Endothelial cell of umbilical vein (primary cell): Measurements from ENCODE around the gene NUTF2. TPM values are rescaled to one million over a fixed set of nuclear protein-coding genes. Genes with fewer than 3 reads are reported as not detected.

Source experiments
- BruUV-seq: library from RNA; stranded (reverse); fragments of 400-500 nt; replicated peaks from 2 replicates; lab custom pipeline; 2021; lab: Mats Ljungman, UMichigan
- CTCF ChIA-PET: fragments of 300-600, 350-600 bp; sonication (Branson Sonifier 250); formaldehyde crosslinking; loops from one replicate; lab custom pipeline; 2021; ENCODE audit warnings: antibody characterized with exemption, inconsistent platforms; lab: Charles Lee
- POLR2A ChIA-PET: fragments of 300-600, 350-600 bp; sonication (Branson Sonifier 250); formaldehyde crosslinking; loops from one replicate; lab custom pipeline; 2021; ENCODE audit warnings: antibody characterized with exemption, inconsistent platforms; lab: Charles Lee
- DNase-seq: peaks from one replicate; pipeline ENCODE4 v3.0.0-alpha.2; 2011; ENCODE audit warnings: low read depth, low spot score
- FAIRE-seq: peaks from 2 replicates; lab custom pipeline; 2011; peaks lifted over from hg19 to GRCh38; lab: Jason Lieb, UNC
- H2AFZ ChIP-seq: 2 replicates; pipeline ENCODE4 v1.6.0; 2012; ENCODE audit warnings: low read depth, low read length, control low read depth, inconsistent platforms
- H3K27ac ChIP-seq: 2 replicates; pipeline ENCODE4 v1.5.1; 2011; ENCODE audit warnings: low read depth, mild to moderate bottlenecking, control low read depth, low read length, moderate library complexity; ENCODE audit not compliant: insufficient read depth
- H3K27me3 ChIP-seq, 2 experiments: 2 replicates each; pipeline versions ENCODE4 v1.6.0 to v1.6.1; 2011; ENCODE audit warnings: low read length in 2 of 2, mixed read lengths in 1 of 2; ENCODE audit not compliant: control insufficient read depth in 2 of 2, insufficient read depth in 2 of 2
- H3K36me3 ChIP-seq, 2 experiments: 2 replicates in 1 of 2; 3 replicates in 1 of 2; pipeline ENCODE4 v1.5.1; 2011; ENCODE audit warnings: low read length in 2 of 2, mild to moderate bottlenecking in 1 of 2, moderate library complexity in 1 of 2; ENCODE audit not compliant: control insufficient read depth in 2 of 2, insufficient read depth in 2 of 2; ENCODE audit errors: extremely low read depth in 1 of 2
- H3K4me1 ChIP-seq: 3 replicates; pipeline ENCODE4 v1.5.1; 2011; ENCODE audit warnings: mild to moderate bottlenecking, low read length; ENCODE audit not compliant: control insufficient read depth, insufficient read depth; ENCODE audit errors: extremely low read depth
- H3K4me2 ChIP-seq: 2 replicates; pipeline ENCODE4 v1.6.1; 2011; ENCODE audit warnings: low read length, control low read depth, mixed read lengths; ENCODE audit not compliant: insufficient read depth
- H3K4me3 ChIP-seq, 3 experiments: fragments of 200-600 bp in 1 of 3; sonication (generic), shearing (Covaris generic) in 1 of 3; replicated peaks in 1 of 3; 2 replicates each; pipeline ENCODE4 v1.5.1; 2011 to 2016; ENCODE audit warnings: control low read depth in 3 of 3, low read length in 3 of 3, mild to moderate bottlenecking in 2 of 3, inconsistent platforms in 1 of 3, low read depth in 1 of 3, moderate library complexity in 1 of 3; ENCODE audit not compliant: insufficient read depth in 1 of 3
- H3K79me2 ChIP-seq: 2 replicates; pipeline ENCODE4 v1.6.0; 2012; ENCODE audit warnings: low read length, inconsistent platforms; ENCODE audit not compliant: control insufficient read depth, insufficient read depth
- H3K9ac ChIP-seq: replicated peaks from 2 replicates; pipeline ENCODE3; 2011; ENCODE audit warnings: low read length, control low read depth; ENCODE audit not compliant: insufficient read depth; ENCODE audit errors: extremely low read depth
- H3K9me1 ChIP-seq: replicated peaks from 3 replicates; pipeline ENCODE4 v1.6.0; 2011; ENCODE audit warnings: mild to moderate bottlenecking, low read length; ENCODE audit not compliant: control insufficient read depth, insufficient read depth; ENCODE audit errors: extremely low read depth
- H3K9me3 ChIP-seq: replicated peaks from 2 replicates; pipeline ENCODE4 v1.5.1; 2012; ENCODE audit warnings: low read length, inconsistent platforms; ENCODE audit not compliant: control insufficient read depth, insufficient read depth
- H4K20me1 ChIP-seq: replicated peaks from 2 replicates; pipeline ENCODE3; 2011; ENCODE audit warnings: mild to moderate bottlenecking, low read length; ENCODE audit not compliant: control insufficient read depth, insufficient read depth; ENCODE audit errors: extremely low read depth
- CTCF ChIP-seq, 2 donors: IDR thresholded peaks; 1 replicate in 1 of 2; 2 replicates in 1 of 2; pipeline ENCODE4 v1.5.1; 2011; ENCODE audit warnings: low read length in 2 of 2, mild to moderate bottlenecking in 2 of 2, moderate library complexity in 2 of 2, control low read depth in 1 of 2, inconsistent platforms in 1 of 2, low read depth in 1 of 2; ENCODE audit not compliant: insufficient read depth in 1 of 2; ENCODE audit errors: extremely low read depth in 1 of 2
- EZH2 ChIP-seq: IDR thresholded peaks from 2 replicates; pipeline ENCODE4 v1.6.1; 2012; ENCODE audit warnings: borderline replicate concordance, low read depth, mild to moderate bottlenecking, moderate library complexity, low read length, inconsistent platforms; ENCODE audit not compliant: severe bottlenecking
- GATA2 ChIP-seq: IDR thresholded peaks from 2 replicates; pipeline ENCODE4 v1.7.0; 2011; ENCODE audit warnings: low read depth, mild to moderate bottlenecking, moderate library complexity, mixed read lengths, low read length; ENCODE audit not compliant: insufficient read length, insufficient read depth
- JUN ChIP-seq: IDR thresholded peaks from 2 replicates; pipeline ENCODE4 v1.6.1; 2011; ENCODE audit warnings: borderline replicate concordance, low read depth; ENCODE audit not compliant: insufficient read length, insufficient read depth
- MAX ChIP-seq: IDR thresholded peaks from 2 replicates; pipeline ENCODE4 v1.6.1; 2011; ENCODE audit not compliant: insufficient read depth, insufficient read length
- MYC ChIP-seq: IDR thresholded peaks from one replicate; pipeline ENCODE4 v1.6.1; 2011; ENCODE audit warnings: mild to moderate bottlenecking, low read depth, low read length
- POLR2A ChIP-seq: IDR thresholded peaks from 2 replicates; pipeline ENCODE4 v1.6.1; 2012; ENCODE audit warnings: low read depth, mild to moderate bottlenecking, control low read depth, low read length
- POLR2AphosphoS5 ChIP-seq: IDR thresholded peaks from 2 replicates; pipeline ENCODE4 v1.6.1; 2012; ENCODE audit warnings: low read depth, mild to moderate bottlenecking, control low read depth, low read length, moderate library complexity; ENCODE audit not compliant: insufficient read depth
- dilution Hi-C: fragments of 300-500 bp; cut with MboI; formaldehyde crosslinking; loops from one replicate; pipeline ENCODE4 v1.15.0; 2019; ENCODE audit warnings: low sequenced_read_pairs; ENCODE audit not compliant: extremely low pct_ligation_motif_present
- intact Hi-C: fragments of 100-400 bp; cut with micrococcal nuclease; formaldehyde crosslinking; loops from one replicate; pipeline ENCODE4 v1.10.0; 2022
- polyA plus RNA-seq, 4 experiments: library from polyadenylated mRNA; depleted of rRNA in 3 of 4; stranded (reverse) in 3 of 4; unstranded in 1 of 4; fragments of >200 nt; gene quantifications; 2 replicates each; pipeline versions ENCODE4 v1.2.1 to v1.2.3, GENCODE V29; 2011 to 2012; ENCODE audit warnings: missing spikeins in 1 of 4
- total RNA-seq: library from RNA; stranded (reverse); gene quantifications from 2 replicates; pipeline ENCODE4 v1.2.3, GENCODE V29; 2021

Gene NUTF2
- total and polyA plus RNA-seq, 2 donors (not counting 3 experiments of a cell fraction or from before 2014, with no cell fraction given), result 208 to 273 TPM

- H3K9ac ChIP-seq, result no peak overlapping the region
- ChIA-PET POLR2A (no interaction called here), CTCF (interaction anchor here (1.0 kb wide), 1 partner anchor 59 kb away, joined by 3 read pairs; the partner anchor contains the start of gene PSMB10)
- no peaks in the 10 kb centered on the region for H4K20me1 ChIP-seq
- H3K9me1 ChIP-seq, result no peaks in the 10 kb centered on the region
- no TSS peak for BruUV-seq
- H2AFZ ChIP-seq, result no peak overlapping the region
- no peak for FAIRE-seq
- peaks cover 15% of the 10 kb centered on the region for H3K4me1 ChIP-seq
- H3K36me3 ChIP-seq, result peaks cover 16 to 62% of the 10 kb centered on the region in 2 experiments
- H3K27ac ChIP-seq, result no peak overlapping the region
- H3K4me3 ChIP-seq, result no peak overlapping the region
- H3K9me3 ChIP-seq, result no peaks in the 10 kb centered on the region
- dilution Hi-C loops (no loop called here), intact Hi-C loops (no loop called here)
- no peak for DNase-seq
- H3K27me3 ChIP-seq, result no peaks in the 10 kb centered on the region
- TF ChIP-seq GATA2, result no peak
- no peak for TF ChIP-seq CTCF (IDR thresholded peaks at IDR 0.05; ENCODE audit: extremely low read depth in 1 of 2, insufficient read depth in 1 of 2, low read depth in 1 of 2, low read length in 2 of 2)
- TF ChIP-seq EZH2, result no peak
- TF ChIP-seq POLR2AphosphoS5, result no peak
- TF ChIP-seq JUN, result no peak
- TF ChIP-seq MYC, result no peak
- TF ChIP-seq POLR2A, result no peak
- no peak for TF ChIP-seq MAX
- peaks cover 35% of the 10 kb centered on the region for H3K79me2 ChIP-seq
- H3K4me2 ChIP-seq, result no peak overlapping the region
Measured at GRCh38 chr16:67877064-67877463, 30.3 kb downstream of the NUTF2 start.
